Coronary artery (tissue), 2 donors: ENCODE results near the gene PLCL1.
A peak's percentile ranks its signal among the peaks of the same experiment; 100 is the strongest.

Source experiments
- DNase-seq: peaks from one replicate; pipeline ENCODE4 v3.0.0-alpha.2; 2017; ENCODE audit warnings: low spot score
- H3K27ac ChIP-seq, 2 donors: fragments of 200-600 bp; sonication (generic); one replicate each; pipeline ENCODE4 v1.5.1; 2016 to 2019
- H3K4me3 ChIP-seq: fragments of 200-600 bp; sonication (generic); 2 replicates; pipeline ENCODE4 v1.5.1; 2016; ENCODE audit warnings: mild to moderate bottlenecking, moderate library complexity
- CTCF ChIP-seq: fragments of 200-600 bp; sonication (generic); IDR thresholded peaks from one replicate; pipeline ENCODE4 v1.5.1; 2019; ENCODE audit warnings: antibody characterized with exemption

Gene PLCL1

GRCh38 chr2:197804049-197804757 lies at the start of gene PLCL1:
Gene PLCL1, plus strand, starts transcription at chr2:197804593.
- TF ChIP-seq CTCF: no peak
- H3K27ac ChIP-seq: peak within 1 kb of the TSS; percentile 86 to 88

GRCh38 chr2:197759013-197759412 lies 45.4 kb upstream of the PLCL1 start:
- no peak for DNase-seq
- no peak overlapping the region for H3K27ac ChIP-seq
- TF ChIP-seq CTCF: no peak
- no peak overlapping the region for H3K4me3 ChIP-seq

More at GRCh38 chr2:197804049-197804757, at the start of gene PLCL1:
- peak within 1 kb of the TSS; percentile 96 for H3K4me3 ChIP-seq
- DNase-seq: peak; percentile 97

GRCh38 chr2:197759625-197760292 lies 44.6 kb upstream of the PLCL1 start:
- Histone ChIP-seq H3K27ac (no peak overlapping the region), H3K4me3 (no peak overlapping the region)
- DNase-seq: no peak
- TF ChIP-seq CTCF: no peak

GRCh38 chr2:197760293-197760657 lies 44.1 kb upstream of the PLCL1 start:
- no peak for DNase-seq
- no peak for TF ChIP-seq CTCF
- H3K4me3 ChIP-seq: no peak overlapping the region
- no peak overlapping the region for H3K27ac ChIP-seq

GRCh38 chr2:197777823-197778407 lies 26.5 kb upstream of the PLCL1 start:
- no peak overlapping the region for H3K4me3 ChIP-seq
- DNase-seq: no peak
- peak; percentile 31 for TF ChIP-seq CTCF
- H3K27ac ChIP-seq: no peak overlapping the region

- Histone ChIP-seq H3K4me3 (no peak overlapping the region), H3K27ac (no peak overlapping the region)
- no peak for DNase-seq
- no peak for TF ChIP-seq CTCF
Measured at GRCh38 chr2:197779261-197779660, 25.1 kb upstream of the PLCL1 start.
